Measurements from ENCODE around the gene ABO.
"Not testable (repeated sequence)": the region's sequence is repeated elsewhere in the genome, so short reads cannot be mapped to it uniquely, and the experiment has no call there.

ABO gene

GRCh38 chr9:133286523-133286922 lies 11.5 kb upstream of the ABO start:
- DNase-seq = no peak

GRCh38 chr9:133285252-133285775 lies 10.3 kb upstream of the ABO start:
- no peak for DNase-seq

- no peak for DNase-seq
These were observed 9.4 kb upstream of the ABO start for GRCh38 chr9:133284362-133284761.

- not testable (repeated sequence) for DNase-seq
These were observed 8.4 kb upstream of the ABO start for GRCh38 chr9:133283255-133284032.

GRCh38 chr9:133282464-133283238 lies 7.7 kb upstream of the ABO start:
- DNase-seq = no peak

GRCh38 chr9:133280392-133280791 lies 5.4 kb upstream of the ABO start:
- DNase-seq = no peak

GRCh38 chr9:133278161-133279114 lies 3.4 kb upstream of the ABO start:
- no peak for DNase-seq

GRCh38 chr9:133277467-133277866 lies 2.5 kb upstream of the ABO start:
- DNase-seq = no peak

- DNase-seq = no peak
These were observed 1.9 kb upstream of the ABO start for GRCh38 chr9:133276923-133277322.

- DNase-seq = no peak
These were observed 1.2 kb upstream of the ABO start for GRCh38 chr9:133276001-133276884.

- no peak for DNase-seq
These were observed 531 bp downstream of the ABO start for GRCh38 chr9:133274236-133275104.

- no peak for DNase-seq
These were observed 1.2 kb downstream of the ABO start for GRCh38 chr9:133273819-133274218.

GRCh38 chr9:133273098-133273497 lies 1.9 kb downstream of the ABO start:
- no peak for DNase-seq

GRCh38 chr9:133269537-133270362 lies 5.3 kb downstream of the ABO start:
- no peak for DNase-seq

- not testable (repeated sequence) for DNase-seq
These were observed 5.9 kb downstream of the ABO start for GRCh38 chr9:133269136-133269535.

GRCh38 chr9:133268335-133269056 lies 6.5 kb downstream of the ABO start:
- DNase-seq = no peak

- no peak for DNase-seq
These were observed 10.7 kb downstream of the ABO start for GRCh38 chr9:133264235-133264764.

GRCh38 chr9:133263557-133263956 lies 11.4 kb downstream of the ABO start:
- no peak for DNase-seq

- DNase-seq = no peak
These were observed 12.8 kb downstream of the ABO start for GRCh38 chr9:133262226-133262625.

All from eye (tissue), 1 donor.